GM13976 (cell line): ENCODE data around the gene TTC31.
A peak's percentile ranks its signal among the peaks of the same experiment; 100 is the strongest.
"Not testable (repeated sequence)": the region's sequence is repeated elsewhere in the genome, so short reads cannot be mapped to it uniquely, and the experiment has no call there.

Experiments
- DNase-seq: peaks from one replicate; pipeline ENCODE4 v3.0.0; 2012; ENCODE audit warnings: low spot score
- in situ Hi-C: fragments of 300-500 bp; cut with MboI; formaldehyde crosslinking; loops from one replicate; pipeline ENCODE4 v1.12.0; 2022; ENCODE audit warnings: low sequenced_read_pairs, mixed read lengths, inconsistent platforms; ENCODE audit not compliant: unreplicated experiment
- TF ChIP-seq, protein P1 (sequence below): IDR thresholded peaks from 2 replicates; pipeline ENCODE4 v1.5.1; 2012; ENCODE audit warnings: borderline replicate concordance, mild to moderate bottlenecking; ENCODE audit not compliant: insufficient read depth; ENCODE audit errors: extremely low read depth, missing control alignments, control extremely low read depth

The TTC31 gene

GRCh38 chr2:74440378-74441169 lies 42.3 kb upstream of the TTC31 start:
- in situ Hi-C loops: no loop called here
- peak; percentile 97 for DNase-seq
- TF ChIP-seq, protein P1, sequence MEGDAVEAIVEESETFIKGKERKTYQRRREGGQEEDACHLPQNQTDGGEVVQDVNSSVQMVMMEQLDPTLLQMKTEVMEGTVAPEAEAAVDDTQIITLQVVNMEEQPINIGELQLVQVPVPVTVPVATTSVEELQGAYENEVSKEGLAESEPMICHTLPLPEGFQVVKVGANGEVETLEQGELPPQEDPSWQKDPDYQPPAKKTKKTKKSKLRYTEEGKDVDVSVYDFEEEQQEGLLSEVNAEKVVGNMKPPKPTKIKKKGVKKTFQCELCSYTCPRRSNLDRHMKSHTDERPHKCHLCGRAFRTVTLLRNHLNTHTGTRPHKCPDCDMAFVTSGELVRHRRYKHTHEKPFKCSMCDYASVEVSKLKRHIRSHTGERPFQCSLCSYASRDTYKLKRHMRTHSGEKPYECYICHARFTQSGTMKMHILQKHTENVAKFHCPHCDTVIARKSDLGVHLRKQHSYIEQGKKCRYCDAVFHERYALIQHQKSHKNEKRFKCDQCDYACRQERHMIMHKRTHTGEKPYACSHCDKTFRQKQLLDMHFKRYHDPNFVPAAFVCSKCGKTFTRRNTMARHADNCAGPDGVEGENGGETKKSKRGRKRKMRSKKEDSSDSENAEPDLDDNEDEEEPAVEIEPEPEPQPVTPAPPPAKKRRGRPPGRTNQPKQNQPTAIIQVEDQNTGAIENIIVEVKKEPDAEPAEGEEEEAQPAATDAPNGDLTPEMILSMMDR: peak; percentile 11

- in situ Hi-C loops: no loop called here
- DNase-seq: no peak
- TF ChIP-seq, protein P1: no peak
These were observed 41.7 kb upstream of the TTC31 start for GRCh38 chr2:74441170-74441689.

DNA sequence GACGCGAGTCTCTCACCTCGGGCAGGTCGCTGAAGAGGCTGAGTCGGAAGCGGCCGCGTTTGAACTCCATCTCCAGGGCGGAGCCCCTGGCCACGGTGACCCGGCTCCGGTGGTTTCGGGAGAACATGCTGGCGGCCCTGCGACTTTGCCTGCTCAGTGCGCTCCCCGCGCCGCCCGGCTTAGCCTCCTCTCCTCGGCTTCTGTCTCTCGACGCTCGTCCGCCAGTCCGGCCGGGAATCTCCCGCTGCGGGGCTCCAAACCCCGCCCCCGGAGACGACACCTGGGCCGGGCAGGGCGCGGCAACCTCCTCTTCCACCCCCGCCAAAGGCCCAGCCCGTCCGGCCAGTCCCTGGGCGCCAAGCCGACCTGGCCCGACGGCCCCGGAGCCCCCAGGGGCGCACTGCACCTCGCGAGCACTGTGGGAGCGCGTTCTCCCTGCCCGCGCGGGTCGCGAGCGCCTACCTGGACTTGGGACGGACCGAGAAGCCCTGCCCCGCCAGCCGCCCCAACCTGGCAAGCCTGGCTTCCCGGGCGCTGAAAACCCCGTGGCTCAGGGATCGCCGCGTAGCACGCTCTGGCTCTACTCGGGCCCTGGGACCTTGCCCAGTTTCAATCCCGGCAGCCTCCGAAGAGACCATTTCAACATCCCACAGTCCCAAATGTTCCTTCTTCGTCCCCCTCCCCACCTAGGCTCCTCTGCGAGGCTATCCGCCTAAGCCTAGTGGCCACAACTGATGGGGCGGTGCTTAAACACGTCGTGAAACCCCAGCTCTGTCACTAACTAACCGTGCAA lies 41.0 kb upstream of the TTC31 start, which contains the start of gene RTKN:
Gene RTKN, minus strand, starts transcription at position 248 of the 793 bp plus-strand sequence. Its CDS starts 121 bp downstream, at position 127.
- in situ Hi-C loops: no loop called here
- DNase-seq: peak; percentile 68
- TF ChIP-seq, protein P1: no peak

GRCh38 chr2:74442483-74443297 lies 40.2 kb upstream of the TTC31 start:
- DNase-seq, in situ Hi-C loops: not testable (repeated sequence)

GRCh38 chr2:74444498-74445318 lies 38.2 kb upstream of the TTC31 start:
- in situ Hi-C loops: no loop called here
- DNase-seq: no peak
- TF ChIP-seq, protein P1: no peak

DNA sequence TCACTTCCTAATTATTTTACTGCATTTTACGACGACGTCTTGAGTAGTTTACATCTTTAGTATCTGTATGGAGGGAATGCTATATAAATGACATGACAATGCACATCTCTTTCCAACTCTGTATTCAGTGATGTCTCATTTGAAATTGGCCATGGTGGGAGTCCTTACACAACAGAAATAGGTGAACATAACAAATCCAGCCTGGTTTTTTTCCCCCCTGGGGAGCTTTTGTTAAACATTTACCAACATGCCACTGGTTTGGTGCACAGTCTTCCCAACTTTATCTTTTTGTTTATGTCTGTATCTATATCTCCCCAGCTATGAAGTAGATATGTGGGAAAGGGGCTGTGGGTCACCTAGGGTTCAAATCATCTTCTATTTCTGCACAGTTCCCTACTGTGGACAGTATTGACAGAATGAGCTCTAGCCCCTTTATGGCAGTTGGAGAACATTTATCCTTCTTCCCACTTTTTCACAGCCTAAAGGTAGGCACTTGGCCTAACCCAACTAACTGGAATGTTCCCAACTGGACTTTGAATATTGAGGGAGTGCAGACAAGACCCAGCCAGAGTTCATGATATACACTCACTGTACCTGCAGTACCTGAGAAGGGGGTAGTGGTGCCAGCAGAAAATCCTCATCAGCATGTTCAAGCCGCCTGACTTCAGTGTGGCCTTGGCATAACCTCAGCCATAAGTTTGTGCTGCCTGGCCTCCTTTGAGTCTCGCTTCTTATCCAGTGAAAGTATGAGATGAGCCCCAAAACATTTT lies 35.5 kb upstream of the TTC31 start:
- no peak for DNase-seq
- TF ChIP-seq, protein P1: no peak
- in situ Hi-C loops: no loop called here
